HepG2 (cell line): Measurements from ENCODE around the gene GRPEL2. TPM values are rescaled to one million over a fixed set of nuclear protein-coding genes. Genes with fewer than 3 reads are reported as not detected.

Experiments used
- AFF4 ChIP-seq: sonication (generic); formaldehyde crosslinking; IDR thresholded peaks from 2 replicates; pipeline ENCODE4 v1.4.0; 2020; ENCODE audit warnings: missing genetic modification reagents
- BHLHE40 ChIP-seq: IDR thresholded peaks from 2 replicates; pipeline ENCODE4 v1.6.1; 2011; ENCODE audit warnings: low read length, improper control_type of control experiment
- BRD4 ChIP-seq: sonication (generic); formaldehyde crosslinking; IDR thresholded peaks from 2 replicates; pipeline ENCODE4 v1.4.0; 2020; ENCODE audit warnings: missing genetic modification reagents
- HMG20A ChIP-seq: IDR thresholded peaks from 2 replicates; pipeline ENCODE4 v1.6.1; 2016; ENCODE audit warnings: borderline replicate concordance
- KLF16 ChIP-seq, 2 experiments: sonication (generic) in 1 of 2; formaldehyde crosslinking in 1 of 2; IDR thresholded peaks; 2 replicates each; pipeline versions ENCODE4 v1.6.1 to v1.8.0; 2016 to 2023; ENCODE audit warnings: missing genetic modification reagents in 2 of 2, missing compliant biosample characterization in 1 of 2
- MIXL1 ChIP-seq: IDR thresholded peaks from 2 replicates; pipeline ENCODE4 v1.6.1; 2016
- MLLT10 ChIP-seq: sonication (generic); formaldehyde crosslinking; IDR thresholded peaks from 2 replicates; pipeline ENCODE4 v1.4.0; 2020; ENCODE audit warnings: missing genetic modification reagents
- MTERF4 ChIP-seq: sonication (generic); formaldehyde crosslinking; IDR thresholded peaks from 2 replicates; pipeline ENCODE4 v1.8.0; 2023; ENCODE audit warnings: mild to moderate bottlenecking, missing genetic modification reagents
- NCOA5 ChIP-seq: sonication (generic); formaldehyde crosslinking; IDR thresholded peaks from 2 replicates; pipeline ENCODE4 v1.4.0; 2020; ENCODE audit warnings: missing genetic modification reagents
- NFIB ChIP-seq: sonication (generic); formaldehyde crosslinking; IDR thresholded peaks from 2 replicates; pipeline ENCODE4 v1.9.0; 2021; ENCODE audit warnings: missing genetic modification reagents, mild to moderate bottlenecking, borderline replicate concordance
- RBFOX2 ChIP-seq: fragments of 200-400 bp; formaldehyde crosslinking; IDR thresholded peaks from 2 replicates; pipeline ENCODE4 v1.6.1; 2017; ENCODE audit warnings: low read depth, mild to moderate bottlenecking, low read length
- SETDB1 ChIP-seq: sonication (generic); formaldehyde crosslinking; IDR thresholded peaks from 2 replicates; pipeline ENCODE4 v1.5.1; 2020; ENCODE audit warnings: missing genetic modification reagents, mild to moderate bottlenecking, borderline replicate concordance
- SP5 ChIP-seq: IDR thresholded peaks from 2 replicates; pipeline ENCODE4 v1.6.1; 2016; ENCODE audit warnings: low read depth, borderline replicate concordance
- YY1 ChIP-seq: IDR thresholded peaks from 2 replicates; pipeline ENCODE4 v1.6.1; 2011; ENCODE audit warnings: low read length, low read depth, moderate library complexity, mild to moderate bottlenecking; ENCODE audit not compliant: insufficient read depth, insufficient replicate concordance
- ZMYM2 ChIP-seq: sonication (generic); formaldehyde crosslinking; IDR thresholded peaks from 2 replicates; pipeline ENCODE4 v1.8.0; 2022; ENCODE audit warnings: mild to moderate bottlenecking, missing genetic modification reagents
- ZNF251 ChIP-seq: sonication (generic); formaldehyde crosslinking; IDR thresholded peaks from 2 replicates; pipeline ENCODE4 v1.9.0; 2021; ENCODE audit warnings: mild to moderate bottlenecking, missing genetic modification reagents
- ZNF276 ChIP-seq: sonication (generic); formaldehyde crosslinking; IDR thresholded peaks from 2 replicates; pipeline ENCODE4 v1.4.0; 2020; ENCODE audit warnings: mild to moderate bottlenecking, low read depth, missing genetic modification reagents
- ZNF446 ChIP-seq: sonication (generic); formaldehyde crosslinking; IDR thresholded peaks from 2 replicates; pipeline ENCODE4 v1.5.0; 2020; ENCODE audit warnings: mild to moderate bottlenecking, missing genetic modification reagents
- ZNF550 ChIP-seq: sonication (generic); formaldehyde crosslinking; IDR thresholded peaks from 2 replicates; pipeline ENCODE4 v1.4.0; 2020; ENCODE audit warnings: mild to moderate bottlenecking, missing genetic modification reagents, borderline replicate concordance
- ZNF619 ChIP-seq: sonication (generic); formaldehyde crosslinking; IDR thresholded peaks from 2 replicates; pipeline ENCODE4 v1.4.0; 2020; ENCODE audit warnings: mild to moderate bottlenecking, missing genetic modification reagents
- ZNF678 ChIP-seq: sonication (generic); formaldehyde crosslinking; IDR thresholded peaks from 2 replicates; pipeline ENCODE4 v1.4.0; 2020; ENCODE audit warnings: mild to moderate bottlenecking, missing genetic modification reagents
- ZNF746 ChIP-seq: sonication (generic); formaldehyde crosslinking; IDR thresholded peaks from 2 replicates; pipeline ENCODE4 v1.8.0; 2022; ENCODE audit warnings: mild to moderate bottlenecking, missing genetic modification reagents
- polyA plus RNA-seq, 8 experiments: library from polyadenylated mRNA; depleted of rRNA in 3 of 8; stranded (reverse) in 7 of 8; unstranded in 1 of 8; fragments of >200 nt; fragmentation: Illumina TruSeq in 4 of 8; extraction: Trizol in 4 of 8; gene quantifications; 2 replicates each; pipeline versions ENCODE4 v1.2.1 to v1.2.3, GENCODE V29; 2011 to 2016; ENCODE audit warnings: low read depth in 4 of 8, missing spikeins in 1 of 8, mixed read lengths in 1 of 8; ENCODE audit not compliant: insufficient read depth in 1 of 8
- total RNA-seq, 5 experiments: library from RNA; depleted of rRNA; stranded (reverse); fragments of >200 nt; fragmentation: Illumina TruSeq; extraction: Trizol; gene quantifications; 2 replicates each; pipeline ENCODE4 v1.2.3, GENCODE V29; 2016; ENCODE audit warnings: low read depth in 1 of 5
- TF ChIP-seq, protein P1 (sequence below): sonication (generic); formaldehyde crosslinking; IDR thresholded peaks from 2 replicates; pipeline ENCODE4 v1.5.0; 2020; ENCODE audit warnings: mild to moderate bottlenecking, missing genetic modification reagents, borderline replicate concordance

The GRPEL2 gene
- total and polyA plus RNA-seq, 2 of the 13 experiments (the other 11 are each of a cell fraction or from before 2014, with no cell fraction given) = 13.1 to 16.6 TPM

GRCh38 chr5:149320791-149321330 is 24.4 kb upstream of the GRPEL2 start (continued):
- no peak for TF ChIP-seq ZNF746 (CRISPR knock-in tag)
- no peak for TF ChIP-seq NFIB (CRISPR knock-in tag)
- TF ChIP-seq MLLT10 = no peak
- peak; percentile 46; the same call in 1 of the 2 replicates for TF ChIP-seq MIXL1
- TF ChIP-seq MTERF4 (CRISPR knock-in tag) = no peak
- TF ChIP-seq HMG20A (CRISPR knock-in tag) = peak; percentile 45; the same call in 1 of the 2 replicates
- TF ChIP-seq, protein P1, sequence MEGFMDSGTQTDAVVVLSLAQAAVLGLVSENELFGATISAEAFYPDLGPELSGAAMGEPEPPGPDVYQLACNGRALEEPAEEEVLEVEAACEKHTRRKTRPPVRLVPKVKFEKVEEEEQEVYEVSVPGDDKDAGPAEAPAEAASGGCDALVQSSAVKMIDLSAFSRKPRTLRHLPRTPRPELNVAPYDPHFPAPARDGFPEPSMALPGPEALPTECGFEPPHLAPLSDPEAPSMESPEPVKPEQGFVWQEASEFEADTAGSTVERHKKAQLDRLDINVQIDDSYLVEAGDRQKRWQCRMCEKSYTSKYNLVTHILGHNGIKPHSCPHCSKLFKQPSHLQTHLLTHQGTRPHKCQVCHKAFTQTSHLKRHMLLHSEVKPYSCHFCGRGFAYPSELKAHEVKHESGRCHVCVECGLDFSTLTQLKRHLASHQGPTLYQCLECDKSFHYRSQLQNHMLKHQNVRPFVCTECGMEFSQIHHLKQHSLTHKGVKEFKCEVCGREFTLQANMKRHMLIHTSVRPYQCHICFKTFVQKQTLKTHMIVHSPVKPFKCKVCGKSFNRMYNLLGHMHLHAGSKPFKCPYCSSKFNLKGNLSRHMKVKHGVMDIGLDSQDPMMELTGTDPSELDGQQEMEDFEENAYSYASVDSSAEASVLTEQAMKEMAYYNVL (CRISPR knock-in tag) = 0 out of 2 replicates have a peak, but pooled peaks have one; percentile 28
- TF ChIP-seq ZNF619 (CRISPR knock-in tag) = no peak
- peak; percentile 76 for TF ChIP-seq SP5
- TF ChIP-seq AFF4 (CRISPR knock-in tag) = no peak
- no peak for TF ChIP-seq BHLHE40
- peak; percentile 55 for TF ChIP-seq RBFOX2
- no peak for TF ChIP-seq ZNF446 (CRISPR knock-in tag)
- TF ChIP-seq SETDB1 (CRISPR knock-in tag) = no peak
- peak; percentile 60 for TF ChIP-seq YY1
- TF ChIP-seq NCOA5 (CRISPR knock-in tag) = no peak
- no peak for TF ChIP-seq ZNF251 (CRISPR knock-in tag)
- TF ChIP-seq ZNF276 (CRISPR knock-in tag) = 0 out of 2 replicates have a peak, but pooled peaks have one; percentile 41
- TF ChIP-seq BRD4 (CRISPR knock-in tag) = 0 out of 2 replicates have a peak, but pooled peaks have one; percentile 39
- TF ChIP-seq ZMYM2 (CRISPR knock-in tag) = no peak
- 0 out of 4 replicates have a peak, but pooled peaks of 1 of the 2 experiments have one; percentile 30 for TF ChIP-seq KLF16 (CRISPR knock-in tag; IDR thresholded peaks at IDR 0.05)
- no peak for TF ChIP-seq ZNF678
- no peak for TF ChIP-seq ZNF550 (CRISPR knock-in tag)
